GM18519 (cell line): ENCODE results near the gene C6orf89.

Experiments used
- ATAC-seq: cut with Tn5 transposase; IDR thresholded peaks from one replicate; pipeline ENCODE4 v1.9.1; 2021; ENCODE audit warnings: mild to moderate bottlenecking, moderate library complexity; ENCODE audit not compliant: unreplicated experiment, low FRiP score

The C6orf89 gene

DNA sequence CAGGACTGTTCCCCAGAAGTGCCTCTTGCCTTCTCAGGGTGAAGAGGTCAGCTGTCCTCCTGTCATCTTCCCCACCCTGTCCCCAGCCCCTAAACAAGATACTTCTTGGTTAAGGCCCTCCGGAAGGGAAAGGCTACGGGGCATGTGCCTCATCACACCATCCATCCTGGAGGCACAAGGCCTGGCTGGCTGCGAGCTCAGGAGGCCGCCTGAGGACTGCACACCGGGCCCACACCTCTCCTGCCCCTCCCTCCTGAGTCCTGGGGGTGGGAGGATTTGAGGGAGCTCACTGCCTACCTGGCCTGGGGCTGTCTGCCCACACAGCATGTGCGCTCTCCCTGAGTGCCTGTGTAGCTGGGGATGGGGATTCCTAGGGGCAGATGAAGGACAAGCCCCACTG lies 78.6 kb downstream of the C6orf89 start:
- ATAC-seq: no peak

DNA sequence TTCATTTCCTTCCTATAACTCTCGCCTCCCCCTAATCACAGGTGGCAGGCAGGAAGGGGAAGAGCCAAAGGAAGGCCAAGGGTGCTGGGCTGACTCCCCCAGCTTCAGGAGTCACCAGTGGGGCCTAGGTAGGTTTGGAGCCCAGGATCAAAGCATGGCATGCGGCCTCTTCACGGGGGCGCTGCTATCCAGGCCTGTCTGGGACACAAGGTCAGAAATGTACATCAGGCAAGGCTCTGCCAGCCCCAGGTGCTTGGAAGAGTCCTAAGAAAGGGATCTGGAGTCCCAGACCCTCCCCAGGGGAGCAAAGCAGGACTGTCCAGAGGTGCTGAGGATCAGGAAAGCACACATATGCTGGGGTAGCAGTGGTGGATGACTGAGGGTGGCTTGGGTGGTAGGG lies 79.2 kb downstream of the C6orf89 start:
- no peak for ATAC-seq

DNA sequence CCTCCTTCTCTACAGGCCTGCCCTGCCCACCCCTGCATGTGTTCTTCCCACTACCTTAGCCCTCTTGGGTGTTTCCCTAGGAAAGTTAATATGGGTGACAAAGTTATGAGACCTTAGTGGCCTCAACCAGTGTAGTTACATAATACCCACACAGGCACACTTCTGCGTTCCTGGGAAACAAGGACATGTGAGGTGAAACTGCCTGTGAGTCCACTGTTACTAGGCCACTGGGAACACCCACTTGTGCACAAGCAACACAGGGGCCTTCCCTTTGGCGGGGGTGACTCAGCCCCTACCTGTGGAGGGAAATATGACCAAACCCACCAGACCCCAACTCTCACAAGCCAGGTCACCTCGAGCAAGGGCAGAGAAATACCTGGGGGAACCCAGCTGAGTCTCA lies 81.5 kb downstream of the C6orf89 start:
- ATAC-seq: no peak

DNA sequence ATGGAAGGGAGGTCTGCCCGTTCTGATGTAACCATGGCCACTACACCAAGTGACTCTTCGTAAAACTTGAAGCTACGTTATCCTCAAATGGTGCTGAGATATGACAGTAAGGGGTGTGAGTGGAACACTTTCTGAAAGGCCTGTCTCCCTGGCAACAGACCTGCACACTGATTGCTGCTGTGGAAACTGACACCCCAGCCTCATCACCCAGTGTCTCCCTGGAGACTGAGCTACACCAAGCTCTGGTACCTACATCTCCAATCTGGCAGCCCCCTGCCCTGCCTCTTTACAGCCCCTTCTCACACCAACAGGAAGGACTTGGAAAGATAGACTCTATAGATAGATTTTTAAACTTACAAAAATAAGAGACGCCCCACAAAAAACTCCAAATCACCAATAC lies 82.0 kb downstream of the C6orf89 start:
- ATAC-seq: no peak

DNA sequence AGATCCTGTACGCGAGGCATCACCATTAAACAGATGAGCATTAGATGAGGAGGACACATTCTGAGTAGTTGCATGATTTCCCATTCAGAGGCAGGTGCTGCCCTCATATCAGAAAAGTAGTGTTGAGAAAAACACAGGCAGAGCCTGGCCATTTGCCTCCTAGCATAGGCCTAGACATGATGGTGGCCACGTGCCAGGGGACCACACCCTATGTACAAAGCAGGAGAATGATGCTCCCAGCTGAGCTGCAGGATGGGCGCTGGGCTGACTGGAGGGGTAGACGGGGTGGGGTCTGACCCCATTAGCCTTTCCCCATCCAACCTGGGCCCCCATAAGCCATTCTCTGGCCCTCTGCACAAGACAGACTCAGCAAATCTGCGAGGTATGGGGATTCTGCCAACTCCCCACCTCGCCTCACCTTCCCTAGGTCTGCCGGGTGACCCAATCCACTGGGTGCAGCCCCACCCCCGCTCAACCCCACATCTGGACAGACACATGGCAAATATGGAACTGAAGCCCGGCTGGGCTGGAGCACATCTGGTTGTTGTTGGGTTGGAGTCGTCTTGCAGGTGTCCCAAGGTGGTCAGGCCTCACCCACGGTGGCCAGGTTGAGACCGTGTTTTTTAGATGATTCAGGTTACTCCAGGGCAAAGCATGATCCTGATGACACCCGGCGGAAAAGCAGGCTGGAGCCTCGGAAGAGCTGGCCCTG lies 82.7 kb downstream of the C6orf89 start:
- ATAC-seq: no peak

DNA sequence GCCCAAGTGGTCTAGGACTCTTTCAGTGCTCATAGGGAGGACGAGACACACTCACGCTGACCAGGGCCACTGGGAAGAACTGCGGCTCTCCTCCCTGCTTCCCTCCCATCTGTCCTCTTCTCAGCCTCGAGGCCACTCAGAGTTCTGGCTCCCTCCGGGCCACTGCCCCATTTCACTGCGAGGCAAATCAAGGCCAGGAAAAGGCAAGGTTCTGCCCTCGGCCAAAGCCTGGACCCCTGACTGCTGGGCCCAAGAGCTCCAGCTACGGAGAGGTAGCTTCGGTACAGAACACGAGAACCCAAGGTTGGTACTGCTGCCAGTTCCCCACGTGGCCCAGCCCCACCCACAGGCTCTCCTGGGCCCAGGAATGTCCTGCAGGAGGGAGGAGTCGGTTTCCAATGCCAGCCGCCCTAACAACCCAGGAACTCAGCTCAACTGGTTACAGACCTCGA lies 83.5 kb downstream of the C6orf89 start:
- no peak for ATAC-seq

DNA sequence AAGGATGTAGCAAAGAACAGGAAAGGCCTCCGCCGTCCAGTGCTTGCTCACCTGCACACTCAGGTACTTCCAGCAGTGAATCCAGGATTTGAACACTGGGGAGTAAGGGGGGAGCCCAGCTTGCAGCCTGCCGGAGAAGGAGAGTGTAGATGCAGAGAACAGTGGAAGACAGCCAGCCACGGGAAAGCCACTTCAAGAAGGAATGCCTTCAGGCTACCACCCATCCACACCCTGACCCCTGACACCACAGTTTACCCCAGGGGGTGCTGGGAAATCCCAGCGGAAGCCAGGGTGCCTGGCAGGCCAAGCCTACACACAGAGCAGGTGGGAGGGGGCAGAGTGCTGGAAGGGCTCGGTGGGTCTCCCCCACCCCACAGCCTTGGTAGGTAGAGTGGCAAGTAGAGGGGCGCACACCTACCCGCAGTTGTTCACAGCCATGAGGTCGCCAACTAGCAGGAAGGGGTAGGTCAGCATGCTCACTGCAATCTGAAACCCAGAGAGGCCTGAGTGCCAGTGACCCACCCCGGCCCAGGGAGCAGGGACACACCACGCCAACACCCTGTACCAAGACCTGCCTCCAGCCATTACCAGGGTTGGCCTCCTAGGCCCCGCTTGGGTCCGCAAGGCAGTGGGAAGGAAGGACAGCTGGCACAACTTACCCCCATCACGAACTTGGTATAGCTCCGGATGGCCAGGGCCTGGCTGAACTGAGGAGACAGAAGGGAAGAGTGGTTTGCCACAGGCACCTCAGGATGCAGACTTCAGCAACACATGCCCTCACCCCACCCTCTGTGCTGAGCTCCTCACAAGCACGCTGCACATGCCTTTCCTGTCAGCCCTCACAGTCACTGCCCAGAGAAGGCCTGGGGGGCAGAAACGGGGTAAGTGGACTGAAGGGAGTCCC lies 84.5 kb downstream of the C6orf89 start:
- no peak for ATAC-seq

DNA sequence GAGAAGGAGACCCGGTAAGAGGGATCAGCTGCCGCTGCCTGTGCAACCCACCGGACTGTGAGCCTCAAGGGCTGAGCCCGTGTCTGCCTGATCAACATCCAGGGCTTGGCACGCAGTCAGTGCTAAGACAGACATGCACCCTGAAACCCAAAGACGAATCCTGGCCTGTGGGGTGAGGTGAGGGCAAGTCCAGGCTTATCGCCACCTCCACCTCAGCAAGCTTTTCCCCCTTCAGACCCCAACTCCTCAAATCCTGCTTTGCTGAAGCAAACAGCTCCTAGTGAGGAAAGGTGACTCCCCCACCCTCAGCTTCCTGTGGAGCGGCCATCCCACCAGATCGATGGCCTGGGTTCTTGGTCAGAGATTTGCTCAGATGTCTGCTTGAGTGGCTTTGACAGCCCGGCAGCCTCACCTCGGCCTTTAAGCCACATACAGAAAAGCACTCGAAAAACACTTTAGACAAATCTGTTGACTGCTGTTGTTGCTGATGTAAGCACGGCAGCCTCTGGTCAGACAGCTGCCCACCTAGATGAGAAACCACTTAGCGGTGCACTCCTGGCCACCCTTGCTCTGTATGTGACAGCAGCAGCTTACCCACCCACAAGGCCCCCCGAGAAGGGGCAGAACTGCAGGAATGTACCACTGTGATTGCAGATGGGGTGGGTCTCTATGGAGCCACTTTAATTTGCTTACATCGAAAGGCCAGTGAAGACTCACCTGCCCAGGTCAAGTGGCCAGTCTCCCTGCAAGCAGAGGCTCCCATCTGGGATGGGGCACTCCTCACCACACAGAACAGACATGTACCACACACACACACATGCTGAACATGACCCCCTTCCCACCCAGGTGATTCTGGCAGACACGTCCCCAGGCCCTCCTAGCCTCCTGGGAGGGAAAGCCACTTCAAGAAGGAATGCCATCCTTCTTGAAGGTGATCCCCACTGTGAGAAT lies 85.4 kb downstream of the C6orf89 start:
- no peak for ATAC-seq

DNA sequence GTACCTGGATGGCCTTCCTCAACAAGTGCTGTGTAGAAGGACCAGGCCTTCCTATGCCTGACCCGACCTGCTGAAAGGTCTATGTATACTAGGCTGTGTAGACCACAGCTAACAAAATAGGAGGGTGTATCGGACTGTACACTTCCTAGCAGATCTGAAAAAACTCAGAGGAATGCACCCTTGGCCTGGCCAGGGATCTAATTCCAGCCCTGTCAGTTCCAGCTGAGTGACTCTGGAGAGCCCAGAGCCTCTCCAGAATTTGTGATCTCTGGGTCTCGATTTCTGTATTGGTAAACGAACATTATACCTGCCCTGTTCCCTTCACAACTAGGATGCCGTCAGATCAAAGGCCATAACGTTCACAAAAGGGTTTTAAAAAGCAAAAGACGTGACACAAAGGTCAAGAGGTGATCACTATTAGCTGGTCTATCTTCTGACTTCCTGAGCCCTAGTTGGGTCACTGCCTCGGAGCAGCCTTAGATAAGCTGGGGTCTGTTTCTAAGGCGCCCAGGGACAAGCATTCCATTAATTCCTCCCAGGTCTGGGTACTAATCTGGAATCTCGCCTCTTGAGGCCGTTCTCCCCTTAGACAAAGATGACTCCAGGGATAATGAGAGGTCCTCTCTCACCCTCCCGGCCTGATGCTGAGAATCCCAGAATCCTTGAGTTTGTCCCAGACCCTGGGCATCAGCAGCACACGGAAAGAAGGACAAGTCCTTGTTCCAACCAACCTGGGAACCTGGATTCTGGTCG lies 86.3 kb downstream of the C6orf89 start:
- ATAC-seq: no peak

DNA sequence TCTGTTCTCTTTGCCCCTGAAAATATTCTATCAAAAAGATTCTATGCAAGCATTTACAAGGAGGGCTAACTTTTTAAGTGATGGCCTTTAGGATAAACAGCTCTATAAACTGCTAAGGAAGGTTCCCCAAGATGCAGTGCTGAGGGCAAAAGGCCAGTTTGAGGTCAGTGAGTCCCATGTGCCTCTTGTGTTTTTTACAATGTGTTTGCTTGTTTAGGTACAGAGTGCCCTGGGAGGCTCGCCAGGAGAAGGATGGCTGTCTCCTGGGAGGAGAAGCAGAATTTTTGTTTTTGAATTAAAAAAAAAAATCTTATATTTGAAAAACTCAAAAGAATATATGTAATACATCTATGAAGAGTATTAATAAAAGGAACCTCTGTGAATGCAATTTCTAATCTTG lies 87.4 kb downstream of the C6orf89 start:
- ATAC-seq: no peak

DNA sequence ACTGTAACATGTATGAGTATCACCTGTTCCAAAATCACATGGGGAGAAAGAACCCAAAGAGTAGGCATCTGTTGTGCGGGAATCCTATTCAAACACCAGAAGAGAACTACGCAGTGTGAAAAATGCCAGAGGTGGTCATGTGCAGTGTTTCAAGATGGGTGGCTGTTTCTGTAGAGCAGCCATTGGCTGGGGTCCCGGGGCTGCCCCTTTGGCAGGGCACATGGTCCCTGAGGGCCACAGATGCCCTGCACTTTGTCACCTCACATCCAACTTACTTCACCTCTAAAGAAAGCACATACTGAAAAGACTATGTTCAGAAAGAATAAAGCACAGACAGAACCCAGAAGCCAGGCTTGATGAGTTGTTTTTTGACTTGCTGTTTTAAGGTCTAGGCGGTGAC lies 87.9 kb downstream of the C6orf89 start:
- ATAC-seq: no peak

DNA sequence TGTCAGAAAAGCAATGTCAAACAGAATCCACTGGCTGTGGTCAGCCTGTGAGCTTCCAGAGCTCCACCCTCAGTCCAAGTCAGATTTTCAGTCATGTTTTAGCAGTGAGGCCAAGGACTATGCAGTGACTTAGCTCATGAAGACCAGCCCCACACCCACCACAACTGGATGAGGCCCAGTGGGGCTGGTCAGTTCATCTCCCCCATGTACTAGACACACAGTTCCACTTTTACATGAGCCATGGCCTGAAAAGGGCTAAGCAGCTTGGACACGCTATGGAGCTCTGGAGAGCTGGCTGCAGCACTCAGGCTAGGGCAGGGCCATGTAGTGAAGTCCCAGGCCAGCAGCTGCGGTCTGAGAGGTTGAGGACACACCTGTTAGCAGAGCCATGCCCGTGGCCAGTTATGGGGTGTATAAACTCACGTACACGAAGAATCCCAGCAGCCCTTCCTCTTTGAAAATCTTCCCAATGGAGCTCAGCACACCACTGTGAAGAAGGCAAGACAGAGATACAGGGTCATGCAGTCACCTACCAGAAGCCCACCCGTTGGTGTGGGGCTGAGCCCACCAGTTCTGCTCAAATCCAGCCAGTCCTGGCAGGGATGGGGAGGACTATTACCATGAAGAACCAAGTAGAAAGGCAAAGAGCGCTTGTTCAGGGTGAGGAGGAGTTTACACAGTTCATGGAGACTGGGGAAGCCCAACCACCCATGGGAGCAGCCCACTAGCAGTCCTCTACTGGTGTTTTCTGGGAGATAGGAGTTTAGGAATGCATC lies 89.7 kb downstream of the C6orf89 start:
- ATAC-seq: no peak

DNA sequence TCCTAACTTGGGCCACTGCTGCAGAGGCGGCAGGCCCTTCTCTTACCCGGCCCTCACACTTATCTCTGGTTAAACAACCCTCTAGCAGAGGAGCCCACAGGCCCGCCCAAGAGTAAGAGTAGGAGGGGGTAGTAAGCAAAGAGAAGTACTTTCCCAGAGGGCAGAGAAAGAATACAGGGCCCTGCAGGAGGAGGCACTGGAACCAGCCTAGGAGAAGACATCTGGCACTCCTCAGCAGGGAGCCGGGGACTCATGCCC lies 90.2 kb downstream of the C6orf89 start:
- no peak for ATAC-seq

DNA sequence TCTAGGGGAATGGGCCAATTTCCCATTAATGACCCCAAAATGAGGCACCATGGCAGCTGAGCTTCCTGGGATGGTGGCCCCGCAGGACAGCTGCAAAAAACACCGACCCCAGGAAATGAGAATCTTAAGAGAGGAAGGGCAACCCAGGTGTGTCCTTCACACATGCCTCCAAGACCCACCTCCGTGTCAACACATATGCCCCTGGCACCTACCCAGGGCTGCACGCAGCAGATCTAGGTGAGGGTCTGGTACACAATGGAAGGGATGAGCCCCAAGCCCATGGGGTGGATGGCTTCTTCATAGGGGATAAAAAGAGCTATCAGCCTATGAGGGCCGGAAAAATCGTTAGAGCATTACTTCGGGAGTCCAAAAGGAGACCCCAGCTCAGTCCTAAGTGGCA lies 90.8 kb downstream of the C6orf89 start:
- no peak for ATAC-seq

DNA sequence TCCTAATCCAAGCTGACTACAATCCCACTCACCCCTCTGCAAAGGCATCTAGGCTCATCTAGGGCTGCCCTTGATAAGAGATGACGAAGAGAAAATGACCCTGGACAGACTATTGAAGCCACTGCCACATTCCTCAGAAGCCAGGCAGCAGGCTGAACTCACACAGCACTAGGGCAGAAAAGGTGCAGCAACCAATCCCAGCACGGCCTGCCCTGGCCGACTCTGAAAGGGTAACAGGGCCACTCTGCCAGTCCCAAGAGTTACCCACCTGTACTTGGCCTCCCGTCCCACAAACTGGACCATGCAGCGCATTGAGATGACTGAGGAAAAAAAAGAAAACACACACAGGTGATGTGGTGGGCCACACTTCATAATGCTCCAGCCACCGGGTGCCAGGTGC lies 91.2 kb downstream of the C6orf89 start:
- no peak for ATAC-seq

DNA sequence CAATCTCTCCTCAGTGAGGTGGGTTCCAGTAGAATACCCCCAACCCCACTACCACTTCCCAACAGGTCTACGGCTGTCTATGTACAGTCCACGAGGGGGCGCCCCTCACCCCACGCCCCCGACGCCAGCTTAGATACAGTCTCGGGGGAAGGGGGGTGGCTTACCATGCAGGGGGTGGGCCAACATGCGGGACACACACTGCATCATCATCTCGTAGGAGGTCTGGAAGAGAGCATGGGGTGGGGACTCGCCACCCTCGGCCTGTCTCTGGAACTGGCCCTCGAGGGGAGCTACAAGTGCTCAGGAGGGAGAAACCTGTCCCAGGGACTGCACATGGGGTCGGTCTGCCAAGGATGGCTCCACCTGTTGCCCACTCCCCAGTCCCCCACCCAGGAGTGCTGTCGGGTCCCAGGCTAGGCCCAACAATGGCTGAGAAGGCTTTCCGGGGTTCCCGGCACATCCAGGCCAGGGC lies 91.8 kb downstream of the C6orf89 start:
- no peak for ATAC-seq
